T-helper 17 cell (primary cell): ENCODE results near the gene CPE. TPM values are rescaled to one million over a fixed set of nuclear protein-coding genes. Genes with fewer than 3 reads are reported as not detected.

Experiments
- ATAC-seq: fragments of 150-1000 bp; cut with Tn5 transposase; 2 replicates; pipeline ENCODE4 v1.10.0; 2021; ENCODE audit warnings: mild to moderate bottlenecking, moderate library complexity
- DNase-seq, 3 donors: peaks; one replicate each; pipeline versions ENCODE4 v3.0.0 to v3.0.0-alpha.2; 2020 to 2021
- H3K9me3 ChIP-seq: one replicate; pipeline ENCODE4 v1.7.0; 2013; ENCODE audit warnings: low read length, mild to moderate bottlenecking; ENCODE audit not compliant: control insufficient read depth, poor library complexity, severe bottlenecking
- H3K27ac Mint-ChIP-seq: one replicate; pipeline ENCODE4 v1.8.0; 2022; ENCODE audit warnings: mild to moderate bottlenecking, moderate library complexity, mixed read lengths
- H3K27me3 Mint-ChIP-seq: one replicate; pipeline ENCODE4 v1.8.0; 2022; ENCODE audit warnings: mixed read lengths
- H3K36me3 Mint-ChIP-seq: one replicate; pipeline ENCODE4 v1.8.0; 2022; ENCODE audit warnings: low read depth, mixed read lengths
- H3K4me1 Mint-ChIP-seq: one replicate; pipeline ENCODE4 v1.8.0; 2022; ENCODE audit warnings: mild to moderate bottlenecking, mixed read lengths
- H3K4me3 Mint-ChIP-seq: one replicate; pipeline ENCODE4 v1.8.0; 2022; ENCODE audit warnings: mild to moderate bottlenecking, moderate library complexity, mixed read lengths
- total RNA-seq, 4 donors: library from RNA in 2 of 4; stranded (reverse) in 2 of 4; gene quantifications; one replicate each; pipeline ENCODE4 v1.2.3 and lab custom pipeline; 2022 to 2026

The CPE gene
- total RNA-seq, 2 donors from 2014 or later = not detected

GRCh38 chr4:165502916-165503907 lies 124.4 kb downstream of the CPE start:
- DNase-seq = no peak
- Mint-ChIP-seq H3K27ac (no peak overlapping the region), H3K4me1 (peaks cover 9% of the 10 kb centered on the region), H3K27me3 (peaks cover 46% of the 10 kb centered on the region), H3K4me3 (peak overlapping the region; percentile 54), H3K36me3 (peaks cover 2% of the 10 kb centered on the region)
- H3K9me3 ChIP-seq = no peaks in the 10 kb centered on the region
- ATAC-seq = no peak

- Mint-ChIP-seq H3K27ac (no peak overlapping the region), H3K4me3 (no peak overlapping the region), H3K4me1 (peaks cover 6% of the 10 kb centered on the region), H3K36me3 (peaks cover 2% of the 10 kb centered on the region), H3K27me3 (peaks cover 40% of the 10 kb centered on the region)
- no peaks in the 10 kb centered on the region for H3K9me3 ChIP-seq
- ATAC-seq = no peak
- DNase-seq = no peak
Observed at GRCh38 chr4:165504184-165504583, 125.4 kb downstream of the CPE start.

GRCh38 chr4:165505958-165506837 lies 127.4 kb downstream of the CPE start:
- H3K4me3 Mint-ChIP-seq = no peak overlapping the region
- no peaks in the 10 kb centered on the region for H3K36me3 Mint-ChIP-seq
- peaks cover 38% of the 10 kb centered on the region for H3K27me3 Mint-ChIP-seq
- peaks cover 6% of the 10 kb centered on the region for H3K4me1 Mint-ChIP-seq
- no peaks in the 10 kb centered on the region for H3K9me3 ChIP-seq
- no peak for DNase-seq
- no peak overlapping the region for H3K27ac Mint-ChIP-seq
- no peak for ATAC-seq

DNA sequence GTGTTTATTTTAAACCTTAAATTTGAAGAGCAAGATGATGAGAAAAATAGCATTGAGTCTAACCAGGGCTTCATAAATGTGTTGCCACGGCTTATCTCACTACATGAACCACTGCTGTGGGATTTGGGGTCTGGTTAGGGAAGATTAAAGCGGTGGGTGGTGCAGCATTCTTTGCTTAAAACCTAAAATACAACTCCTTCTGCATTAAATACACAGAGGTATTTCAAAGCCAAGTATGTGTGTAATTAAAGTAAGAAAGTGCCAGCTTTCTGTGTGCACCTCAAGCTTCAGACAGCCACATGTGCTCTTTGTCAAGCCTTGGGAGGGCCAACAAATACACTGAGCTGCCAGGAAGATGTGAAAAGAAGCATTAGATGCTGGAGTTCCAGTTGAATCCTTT lies 128.0 kb downstream of the CPE start:
- Mint-ChIP-seq H3K27ac (no peak overlapping the region), H3K36me3 (no peaks in the 10 kb centered on the region), H3K27me3 (peaks cover 41% of the 10 kb centered on the region), H3K4me1 (peaks cover 6% of the 10 kb centered on the region), H3K4me3 (no peak overlapping the region)
- no peaks in the 10 kb centered on the region for H3K9me3 ChIP-seq
- DNase-seq = no peak
- ATAC-seq = no peak

DNA sequence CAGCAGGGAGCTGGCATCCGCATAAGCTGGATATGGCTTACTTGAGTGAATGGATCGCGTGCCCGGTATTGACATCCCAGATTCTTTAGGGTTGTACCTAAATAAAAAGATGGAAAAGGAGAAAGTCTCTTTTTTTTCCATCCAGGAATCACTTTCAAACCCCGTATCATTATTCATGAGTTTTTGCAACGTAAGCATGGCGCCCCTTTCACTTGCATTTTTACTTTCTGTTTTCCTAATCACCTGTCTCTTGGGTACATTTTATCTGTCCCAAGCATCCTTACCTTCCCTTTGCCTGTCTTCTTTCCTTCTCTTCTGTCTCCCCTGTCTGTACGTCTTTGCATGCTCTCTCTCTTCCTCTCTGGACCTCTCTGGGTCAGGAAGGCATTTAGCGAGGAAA lies 128.6 kb downstream of the CPE start:
- no peak for ATAC-seq
- H3K4me1 Mint-ChIP-seq = peaks cover 6% of the 10 kb centered on the region
- no peaks in the 10 kb centered on the region for H3K9me3 ChIP-seq

GRCh38 chr4:165508372-165509120 lies 129.7 kb downstream of the CPE start:
- Mint-ChIP-seq H3K36me3 (no peaks in the 10 kb centered on the region), H3K27me3 (peaks cover 49% of the 10 kb centered on the region), H3K4me3 (no peak overlapping the region), H3K4me1 (peaks cover 5% of the 10 kb centered on the region), H3K27ac (no peak overlapping the region)
- ATAC-seq = no peak
- no peaks in the 10 kb centered on the region for H3K9me3 ChIP-seq
- no peak for DNase-seq

More for the DNA sequence above, 128.6 kb downstream of the CPE start:
- peaks cover 43% of the 10 kb centered on the region for H3K27me3 Mint-ChIP-seq
- DNase-seq = no peak
- H3K36me3 Mint-ChIP-seq = no peaks in the 10 kb centered on the region
- H3K27ac Mint-ChIP-seq = no peak overlapping the region
- no peak overlapping the region for H3K4me3 Mint-ChIP-seq

DNA sequence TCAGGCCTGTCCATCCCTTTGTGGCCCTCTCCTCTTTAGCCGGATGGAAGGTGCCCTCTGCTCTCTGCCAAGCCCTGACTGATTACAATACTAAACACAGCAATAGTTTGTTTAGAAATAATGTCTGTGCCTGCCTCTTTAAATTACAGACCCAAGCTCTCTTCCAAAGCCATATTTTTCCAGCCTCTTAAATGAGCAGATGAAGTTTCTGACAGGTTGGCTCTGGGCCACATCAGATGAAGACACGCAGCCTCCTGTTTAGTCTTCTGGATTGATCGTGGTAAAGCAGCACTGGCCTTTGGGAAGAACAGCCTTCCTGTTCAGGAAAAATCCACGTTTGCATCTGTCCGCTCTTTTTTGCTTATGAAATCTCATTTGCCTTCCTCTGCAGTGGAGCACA lies 133.6 kb downstream of the CPE start:
- peaks cover 2% of the 10 kb centered on the region for H3K4me1 Mint-ChIP-seq
- H3K36me3 Mint-ChIP-seq = no peaks in the 10 kb centered on the region
- DNase-seq (no peak), ATAC-seq (no peak)
- peaks cover 51% of the 10 kb centered on the region for H3K27me3 Mint-ChIP-seq
- no peak overlapping the region for H3K27ac Mint-ChIP-seq
- H3K4me3 Mint-ChIP-seq = no peak overlapping the region
- H3K9me3 ChIP-seq = no peaks in the 10 kb centered on the region

GRCh38 chr4:165514739-165515138 lies 135.9 kb downstream of the CPE start:
- H3K27me3 Mint-ChIP-seq = peaks cover 39% of the 10 kb centered on the region
- no peak for DNase-seq
- H3K9me3 ChIP-seq = no peaks in the 10 kb centered on the region
- H3K4me3 Mint-ChIP-seq = no peak overlapping the region
- no peak for ATAC-seq
- H3K27ac Mint-ChIP-seq = no peak overlapping the region
- H3K4me1 Mint-ChIP-seq = no peaks in the 10 kb centered on the region
- no peaks in the 10 kb centered on the region for H3K36me3 Mint-ChIP-seq

DNA sequence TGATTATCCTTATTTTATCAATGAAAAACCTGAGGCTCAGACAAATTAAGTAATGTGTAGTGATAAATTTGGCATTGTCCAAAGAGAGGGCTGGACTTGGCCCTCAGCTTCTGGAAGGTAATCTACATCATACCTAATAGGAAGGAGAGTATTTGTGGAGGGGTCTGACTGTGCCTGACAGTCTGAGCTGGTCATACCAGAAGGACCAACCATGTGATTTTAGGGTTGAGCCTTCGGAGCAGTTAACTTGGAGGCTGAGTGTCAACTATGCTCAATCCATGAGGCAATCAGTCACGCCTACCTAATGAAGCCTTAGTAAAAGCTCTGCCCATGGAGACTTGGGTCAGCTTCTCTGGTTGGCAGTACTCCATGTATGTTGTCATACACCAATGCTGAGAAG lies 136.4 kb downstream of the CPE start:
- no peak overlapping the region for H3K27ac Mint-ChIP-seq
- ATAC-seq (no peak), DNase-seq (no peak)
- no peaks in the 10 kb centered on the region for H3K36me3 Mint-ChIP-seq
- H3K4me3 Mint-ChIP-seq = no peak overlapping the region
- H3K27me3 Mint-ChIP-seq = peaks cover 36% of the 10 kb centered on the region
- H3K9me3 ChIP-seq = no peaks in the 10 kb centered on the region
- H3K4me1 Mint-ChIP-seq = no peaks in the 10 kb centered on the region

DNA sequence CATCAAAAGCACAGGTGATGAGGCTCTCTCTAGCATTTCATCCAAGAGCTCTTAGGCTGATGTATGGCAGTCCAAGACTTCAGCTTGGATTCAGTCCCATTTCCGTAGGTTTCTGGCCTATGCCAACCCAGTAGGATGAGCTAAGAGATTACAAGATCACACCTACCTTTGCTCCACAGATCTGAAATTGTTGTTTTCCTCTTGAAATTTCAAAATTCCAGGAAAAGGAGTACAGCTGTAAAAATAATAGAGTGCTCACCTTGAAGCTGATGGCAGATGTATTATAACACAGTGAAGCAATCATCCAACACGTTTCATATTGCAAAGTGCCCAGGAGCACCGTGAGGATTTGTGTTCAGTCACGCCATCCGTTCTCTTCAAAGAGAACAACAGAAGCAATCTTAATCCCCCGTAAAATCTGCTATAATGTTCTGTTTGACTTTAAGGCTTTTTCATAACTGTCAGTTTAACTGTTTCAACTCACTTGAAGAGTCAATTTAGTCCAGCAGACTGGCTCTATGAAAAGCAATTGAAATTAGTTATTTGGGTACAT lies 137.5 kb downstream of the CPE start:
- no peak for ATAC-seq
- Mint-ChIP-seq H3K27me3 (peaks cover 29% of the 10 kb centered on the region), H3K36me3 (no peaks in the 10 kb centered on the region), H3K4me3 (no peak overlapping the region), H3K4me1 (no peaks in the 10 kb centered on the region), H3K27ac (no peak overlapping the region)
- no peaks in the 10 kb centered on the region for H3K9me3 ChIP-seq
- no peak for DNase-seq

DNA sequence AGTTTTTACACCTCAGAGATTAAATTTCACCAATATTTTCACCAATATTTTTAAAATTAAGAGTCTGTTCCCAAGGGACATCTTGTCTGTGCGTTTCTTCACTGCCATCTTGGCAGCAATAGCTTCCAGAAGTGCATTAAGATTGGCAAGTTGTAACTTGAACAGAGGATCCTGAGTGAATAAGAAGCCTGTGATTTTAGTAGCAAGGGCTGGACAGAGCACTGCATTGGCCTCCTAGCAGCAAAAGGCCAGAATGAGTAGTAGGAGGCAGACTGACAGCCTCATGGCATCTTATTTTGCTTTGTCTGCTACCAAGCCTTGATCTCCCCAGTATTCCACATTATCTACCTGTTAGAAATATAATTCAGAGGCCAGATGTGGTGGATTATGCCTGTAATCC lies 138.4 kb downstream of the CPE start:
- ATAC-seq (no peak), DNase-seq (no peak)
- no peaks in the 10 kb centered on the region for H3K9me3 ChIP-seq
- Mint-ChIP-seq H3K27me3 (peaks cover 25% of the 10 kb centered on the region), H3K27ac (no peak overlapping the region), H3K36me3 (no peaks in the 10 kb centered on the region), H3K4me1 (no peaks in the 10 kb centered on the region), H3K4me3 (no peak overlapping the region)

DNA sequence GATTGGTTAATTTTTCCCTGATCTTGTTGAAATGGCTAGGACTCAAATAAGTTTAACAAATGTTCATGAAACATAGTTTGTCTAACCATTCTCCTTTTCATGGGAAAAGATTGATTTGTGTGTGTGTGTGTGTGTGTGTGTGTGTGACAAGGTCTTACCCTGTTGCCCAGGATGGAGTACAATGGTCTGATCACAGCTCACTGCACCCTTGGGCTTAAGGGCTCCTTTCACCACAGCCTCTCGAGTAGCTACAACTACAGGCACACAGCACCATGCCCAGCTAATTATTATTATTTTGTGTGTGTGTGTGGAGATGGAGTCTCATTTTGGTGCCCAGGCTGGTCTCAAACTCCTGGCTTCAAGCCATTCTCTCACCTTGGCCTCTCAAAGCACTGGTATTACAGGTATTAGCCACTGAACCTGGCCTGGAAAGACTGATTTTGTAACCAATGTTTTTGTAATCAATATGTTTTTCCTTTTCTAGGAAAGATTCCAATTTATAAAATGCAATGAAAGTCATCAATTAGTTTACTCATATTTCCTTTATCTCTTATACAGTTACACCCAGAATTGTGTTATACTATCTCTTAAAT lies 139.3 kb downstream of the CPE start:
- DNase-seq (no peak), ATAC-seq (no peak)
- no peaks in the 10 kb centered on the region for H3K4me1 Mint-ChIP-seq
- no peaks in the 10 kb centered on the region for H3K9me3 ChIP-seq
- no peak overlapping the region for H3K27ac Mint-ChIP-seq
- no peak overlapping the region for H3K4me3 Mint-ChIP-seq
- H3K36me3 Mint-ChIP-seq = no peaks in the 10 kb centered on the region
- H3K27me3 Mint-ChIP-seq = peaks cover 18% of the 10 kb centered on the region
